NB4 (cell line): Measurements from ENCODE around the gene CLDN5.
A peak's percentile ranks its signal among the peaks of the same experiment; 100 is the strongest.

Source experiments
- DNase-seq: peaks from one replicate; pipeline ENCODE4 v3.0.0; 2010; ENCODE audit warnings: low read depth
- H3K4me3 ChIP-seq: one replicate; pipeline ENCODE4 v1.5.1; 2011; ENCODE audit warnings: mild to moderate bottlenecking, low read depth, low read length, moderate library complexity
- MYC ChIP-seq: IDR thresholded peaks from 2 replicates; pipeline ENCODE4 v1.6.1; 2011; ENCODE audit warnings: low read depth, low read length
- POLR2A ChIP-seq: IDR thresholded peaks from 2 replicates; pipeline ENCODE4 v1.6.1; 2011; ENCODE audit warnings: mild to moderate bottlenecking; ENCODE audit not compliant: insufficient read length; ENCODE audit errors: extremely low read depth
- TF ChIP-seq, protein P1 (sequence below): IDR thresholded peaks from one replicate; pipeline ENCODE4 v1.5.1; 2012; ENCODE audit warnings: low read depth, low read length
- TF ChIP-seq, protein P2 (sequence below): IDR thresholded peaks from 2 replicates; pipeline ENCODE4 v1.6.1; 2011; ENCODE audit warnings: low read depth, low read length

Gene CLDN5

DNA sequence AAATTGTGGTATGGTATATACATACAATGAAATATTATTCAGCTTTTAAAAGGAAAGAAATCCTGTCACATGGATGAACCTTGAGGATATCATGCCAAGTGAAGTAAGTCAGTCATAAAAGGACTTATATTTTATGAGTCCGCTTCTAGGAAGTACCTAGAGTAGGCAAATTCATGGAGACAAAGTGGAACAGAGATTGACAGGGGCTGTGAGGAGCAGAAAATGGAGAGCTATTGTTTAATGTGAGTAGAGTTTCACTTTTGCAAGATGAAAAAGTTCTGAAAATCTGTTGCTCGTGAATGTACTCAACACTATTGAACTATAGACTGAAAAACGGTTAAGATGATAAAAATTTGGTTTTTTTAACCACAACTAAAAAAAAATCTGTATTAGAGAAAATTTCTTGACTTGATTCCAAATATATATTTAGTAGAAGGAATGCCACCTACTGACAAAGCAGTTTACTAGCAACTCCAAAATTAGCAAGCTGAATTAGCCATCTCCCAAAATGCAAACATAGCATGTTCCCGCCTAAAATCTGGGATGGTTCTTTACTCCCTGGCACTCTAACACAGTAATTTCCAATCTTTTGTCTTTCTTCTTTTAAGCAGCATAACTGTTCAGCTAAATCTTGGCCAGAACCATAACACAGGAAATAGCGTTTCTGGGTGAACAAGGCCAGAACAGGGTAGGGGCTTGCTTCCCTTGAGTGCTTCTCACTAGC is 46.7 kb downstream of the CLDN5 start:
- TF ChIP-seq POLR2A (no peak), MYC (no peak)
- TF ChIP-seq, protein P1, sequence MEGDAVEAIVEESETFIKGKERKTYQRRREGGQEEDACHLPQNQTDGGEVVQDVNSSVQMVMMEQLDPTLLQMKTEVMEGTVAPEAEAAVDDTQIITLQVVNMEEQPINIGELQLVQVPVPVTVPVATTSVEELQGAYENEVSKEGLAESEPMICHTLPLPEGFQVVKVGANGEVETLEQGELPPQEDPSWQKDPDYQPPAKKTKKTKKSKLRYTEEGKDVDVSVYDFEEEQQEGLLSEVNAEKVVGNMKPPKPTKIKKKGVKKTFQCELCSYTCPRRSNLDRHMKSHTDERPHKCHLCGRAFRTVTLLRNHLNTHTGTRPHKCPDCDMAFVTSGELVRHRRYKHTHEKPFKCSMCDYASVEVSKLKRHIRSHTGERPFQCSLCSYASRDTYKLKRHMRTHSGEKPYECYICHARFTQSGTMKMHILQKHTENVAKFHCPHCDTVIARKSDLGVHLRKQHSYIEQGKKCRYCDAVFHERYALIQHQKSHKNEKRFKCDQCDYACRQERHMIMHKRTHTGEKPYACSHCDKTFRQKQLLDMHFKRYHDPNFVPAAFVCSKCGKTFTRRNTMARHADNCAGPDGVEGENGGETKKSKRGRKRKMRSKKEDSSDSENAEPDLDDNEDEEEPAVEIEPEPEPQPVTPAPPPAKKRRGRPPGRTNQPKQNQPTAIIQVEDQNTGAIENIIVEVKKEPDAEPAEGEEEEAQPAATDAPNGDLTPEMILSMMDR: no peak
- TF ChIP-seq, protein P2, sequence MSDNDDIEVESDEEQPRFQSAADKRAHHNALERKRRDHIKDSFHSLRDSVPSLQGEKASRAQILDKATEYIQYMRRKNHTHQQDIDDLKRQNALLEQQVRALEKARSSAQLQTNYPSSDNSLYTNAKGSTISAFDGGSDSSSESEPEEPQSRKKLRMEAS: no peak
- no peak for DNase-seq
- peak overlapping the region; percentile 83 for H3K4me3 ChIP-seq

DNA sequence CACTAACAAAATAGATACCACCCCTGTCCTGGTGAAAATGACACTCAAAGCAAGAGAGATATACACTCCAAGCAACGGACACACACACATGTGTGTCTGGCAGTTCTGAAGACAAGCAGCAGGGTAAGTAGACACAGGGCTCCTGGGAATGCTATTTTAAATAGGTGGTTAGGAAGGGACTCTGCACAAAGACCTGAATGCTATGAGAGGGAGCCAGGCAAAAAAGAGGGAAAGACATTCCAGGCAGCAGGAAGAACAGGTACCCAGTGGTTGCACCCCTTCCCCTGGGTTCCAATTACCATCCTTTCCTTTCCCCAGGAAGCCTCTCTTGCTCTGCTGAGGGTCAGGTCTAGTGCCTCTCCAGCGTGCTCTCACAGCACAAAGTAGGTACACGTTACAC is 48.2 kb downstream of the CLDN5 start:
- TF ChIP-seq, protein P2: no peak
- no peak for DNase-seq

DNA sequence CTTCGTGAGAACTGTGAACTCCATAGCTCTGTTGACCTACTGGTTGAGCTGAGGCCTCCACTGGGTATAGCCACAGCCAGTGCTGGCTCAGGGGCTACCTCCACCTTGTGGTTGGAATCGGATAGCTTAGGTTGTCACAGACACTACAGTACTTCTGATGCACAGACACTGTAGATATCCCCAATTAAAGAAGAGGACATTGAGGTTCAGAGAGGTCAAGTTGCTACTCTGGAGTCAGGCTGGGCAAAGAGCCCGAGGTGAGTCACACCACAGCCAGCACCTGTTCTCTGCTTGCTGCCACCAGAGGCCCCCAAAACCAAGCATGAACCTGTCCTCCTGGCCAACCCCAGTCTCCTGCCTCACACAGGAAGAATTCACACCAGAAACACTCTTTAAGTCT is 50.6 kb downstream of the CLDN5 start:
- DNase-seq: no peak

More for the DNA sequence above, 48.2 kb downstream of the CLDN5 start:
- no peak overlapping the region for H3K4me3 ChIP-seq

More for the DNA sequence above, 50.6 kb downstream of the CLDN5 start:
- no peak overlapping the region for H3K4me3 ChIP-seq
- TF ChIP-seq, protein P1: no peak
- TF ChIP-seq MYC (no peak), POLR2A (no peak)
- TF ChIP-seq, protein P2: no peak
